GM10847 (cell line): ENCODE measurements around the gene OPCML.

Experiments
- POLR2A ChIP-seq: IDR thresholded peaks from 2 replicates; pipeline ENCODE4 v1.6.1; 2011; ENCODE audit not compliant: insufficient read length; ENCODE audit errors: extremely low read depth

OPCML gene

GRCh38 chr11:133238027-133238426 is 294.3 kb downstream of the OPCML start:
- no peak for TF ChIP-seq POLR2A

GRCh38 chr11:133235381-133235780 is 296.9 kb downstream of the OPCML start:
- no peak for TF ChIP-seq POLR2A

GRCh38 chr11:133234883-133235282 is 297.4 kb downstream of the OPCML start:
- no peak for TF ChIP-seq POLR2A

DNA sequence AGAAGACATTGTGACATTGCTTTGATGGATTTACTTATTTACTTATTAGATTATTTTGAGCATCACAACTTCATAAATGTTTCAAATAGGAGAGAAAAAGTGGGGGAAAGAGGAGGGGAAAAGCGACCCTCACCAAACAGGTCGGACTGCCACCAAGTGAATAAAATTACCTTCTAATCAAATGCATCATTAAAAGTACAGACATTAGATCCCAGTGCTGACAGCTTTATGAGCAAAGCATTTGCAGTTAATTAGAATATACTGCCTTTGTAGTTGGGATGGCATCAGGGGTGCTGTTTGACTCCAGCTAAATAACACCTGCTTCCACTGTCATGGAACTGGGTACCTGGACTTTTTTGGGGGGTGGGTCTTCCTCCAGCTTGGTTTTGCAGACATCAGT is 299.6 kb downstream of the OPCML start:
- TF ChIP-seq POLR2A, result no peak

DNA sequence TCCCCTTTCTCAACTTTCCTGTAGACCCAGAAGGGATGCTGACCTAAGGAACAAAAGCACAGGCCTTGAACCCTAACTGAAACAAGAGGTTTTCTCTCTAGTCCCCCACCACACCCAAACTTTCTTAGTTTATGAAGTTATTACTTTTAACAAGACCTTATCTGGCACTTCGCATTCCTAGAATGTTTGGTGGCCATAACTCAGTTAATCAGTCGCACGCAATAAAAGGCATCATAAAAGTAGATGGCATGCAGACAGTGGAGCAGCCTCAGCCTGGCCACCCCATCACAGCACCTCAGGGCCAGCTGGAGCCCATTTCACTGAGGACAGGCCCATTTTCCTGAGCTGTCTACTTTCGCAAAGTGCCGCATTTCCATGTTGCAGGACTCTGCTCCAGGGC is 301.9 kb downstream of the OPCML start:
- TF ChIP-seq POLR2A, result no peak

DNA sequence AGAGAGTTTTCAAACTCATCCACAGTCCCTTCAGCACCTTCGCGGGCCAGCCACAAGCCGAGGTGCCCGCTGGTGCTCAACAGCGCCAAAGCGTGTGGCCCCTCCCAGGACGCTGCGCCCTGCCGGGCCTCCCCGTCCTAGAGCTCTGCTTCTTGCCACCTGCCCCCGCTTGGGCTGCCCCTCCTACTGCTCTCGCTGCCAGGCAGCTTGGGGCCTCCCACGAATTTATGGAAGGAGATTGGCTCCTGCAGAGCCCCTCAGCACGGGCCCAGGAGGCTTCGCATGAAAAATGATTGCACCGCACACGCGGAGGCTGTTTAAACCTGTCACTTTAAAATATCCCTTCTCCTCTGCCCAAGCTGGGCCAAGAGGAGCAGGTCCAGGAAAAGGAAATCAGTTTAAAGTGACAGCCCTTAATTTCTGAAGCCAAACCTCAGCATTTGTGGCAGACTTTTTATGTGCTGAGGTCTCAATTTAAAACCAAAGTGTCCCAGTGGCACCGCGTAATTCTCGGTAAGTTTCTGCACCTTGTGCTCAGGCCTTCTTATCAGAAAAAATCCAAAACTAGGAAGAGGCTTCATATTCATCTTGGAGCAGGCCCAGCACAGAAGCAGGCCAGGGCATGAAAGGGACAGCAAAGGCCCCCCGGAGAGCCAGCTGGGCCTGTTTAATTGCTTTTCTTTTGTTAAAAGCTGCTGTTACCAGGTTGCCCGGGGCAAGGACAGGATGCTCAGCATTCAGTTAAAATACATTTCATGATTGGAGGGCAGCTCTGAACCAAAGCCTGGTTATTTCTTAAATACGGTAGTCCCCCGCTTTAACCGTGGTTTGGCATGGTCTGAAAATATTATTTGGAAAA is 303.6 kb downstream of the OPCML start:
- TF ChIP-seq POLR2A, result no peak

- no peak for TF ChIP-seq POLR2A
Observed at GRCh38 chr11:133227632-133228111, 304.6 kb downstream of the OPCML start.

DNA sequence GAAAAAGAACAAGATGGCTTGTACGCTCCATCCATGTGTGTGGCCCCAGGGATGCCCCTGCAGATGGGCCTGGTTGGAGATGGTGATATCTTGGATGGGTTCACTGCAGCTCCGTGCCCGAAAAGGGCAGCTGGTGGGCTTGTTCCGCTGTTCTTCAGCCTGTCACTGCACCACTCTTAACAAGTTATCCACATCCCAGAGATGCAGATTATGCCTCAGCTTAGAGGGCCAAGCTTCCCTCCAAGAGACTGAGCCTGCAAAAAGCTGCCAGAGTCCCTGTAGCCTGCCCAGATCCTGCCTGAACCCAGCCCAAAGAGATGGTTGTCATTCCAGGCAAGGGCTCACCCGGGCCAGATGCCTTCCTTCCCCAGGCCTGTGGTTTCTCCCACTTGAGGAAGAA is 308.0 kb downstream of the OPCML start:
- no peak for TF ChIP-seq POLR2A

- TF ChIP-seq POLR2A, result no peak
Observed at GRCh38 chr11:133222425-133223330, 309.6 kb downstream of the OPCML start.

DNA sequence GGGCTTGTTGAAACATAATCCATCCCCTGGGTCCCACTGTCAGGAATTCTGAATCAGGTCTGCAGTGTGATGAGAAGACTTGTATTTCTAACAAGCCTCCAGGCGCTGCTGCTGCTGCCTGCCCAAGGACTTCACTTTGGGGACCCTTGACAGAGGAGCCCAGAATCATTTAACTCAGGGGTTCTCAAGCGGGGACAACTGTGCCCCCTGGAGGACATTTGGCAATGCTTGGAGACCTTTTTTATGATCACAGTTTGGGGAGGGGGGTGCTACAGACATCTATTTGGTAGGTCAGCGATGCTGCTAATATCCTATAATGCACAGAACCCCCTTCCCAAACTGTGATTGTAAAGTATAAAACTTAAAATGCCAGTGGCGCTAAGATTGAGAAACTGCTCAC is 312.8 kb downstream of the OPCML start:
- no peak for TF ChIP-seq POLR2A

DNA sequence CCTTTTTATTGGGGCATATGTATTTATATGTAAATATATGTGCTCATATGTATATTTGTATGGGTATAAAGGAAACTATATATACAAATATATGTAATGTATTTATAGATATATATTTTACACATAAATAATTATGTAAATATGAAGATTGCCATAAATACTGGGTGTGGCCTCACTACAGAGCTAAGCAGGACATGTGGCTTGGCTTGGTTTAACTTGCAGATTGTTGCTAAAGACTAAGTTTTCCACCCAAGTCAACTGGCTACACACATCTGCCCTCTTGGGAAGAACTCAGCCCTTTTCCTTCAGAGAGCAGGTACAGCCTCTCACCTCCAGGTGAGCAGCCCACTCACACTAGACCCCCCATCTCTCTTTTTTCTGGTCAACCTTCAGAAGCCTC is 315.5 kb downstream of the OPCML start:
- TF ChIP-seq POLR2A, result no peak

DNA sequence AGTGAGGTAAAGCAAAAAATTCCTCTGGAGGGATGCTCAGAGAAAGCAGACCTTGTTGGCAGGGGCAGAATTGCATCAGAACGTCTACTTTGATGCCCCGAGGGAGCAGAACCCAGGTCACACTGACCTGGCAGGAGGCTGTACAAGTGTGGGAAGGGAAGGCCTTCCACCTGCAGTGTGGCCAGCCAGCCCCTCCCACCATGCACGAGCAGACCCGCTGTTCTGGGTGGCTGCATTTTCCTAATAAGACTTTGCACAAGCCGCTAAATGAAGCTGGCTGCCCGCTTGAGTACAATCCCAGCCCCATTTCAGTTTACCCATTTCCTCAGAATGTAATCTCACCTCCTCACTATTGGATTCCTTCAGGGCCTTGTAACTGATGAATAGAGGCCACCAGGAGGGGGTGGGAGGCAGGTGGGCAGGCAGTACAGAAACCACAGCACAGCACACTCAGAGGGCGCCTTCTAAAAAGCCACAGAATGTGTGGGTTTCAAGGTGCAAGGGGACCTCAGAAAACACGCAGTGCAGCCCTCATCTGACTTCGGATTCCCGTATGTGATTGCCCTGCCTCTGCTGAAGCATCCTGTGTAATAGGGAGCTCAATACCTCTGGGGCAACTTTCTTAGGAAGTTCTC is 316.6 kb downstream of the OPCML start:
- TF ChIP-seq POLR2A, result no peak

- no peak for TF ChIP-seq POLR2A
Observed at GRCh38 chr11:133214646-133215045, 317.7 kb downstream of the OPCML start.

- TF ChIP-seq POLR2A, result no peak
Observed at GRCh38 chr11:133212201-133212600, 320.1 kb downstream of the OPCML start.

- no peak for TF ChIP-seq POLR2A
Observed at GRCh38 chr11:133207995-133208394, 324.3 kb downstream of the OPCML start.
